Measurements from ENCODE around the gene SLC9A6.
"Not testable (repeated sequence)": the region's sequence is repeated elsewhere in the genome, so short reads cannot be mapped to it uniquely, and the experiment has no call there.

Gene SLC9A6

DNA sequence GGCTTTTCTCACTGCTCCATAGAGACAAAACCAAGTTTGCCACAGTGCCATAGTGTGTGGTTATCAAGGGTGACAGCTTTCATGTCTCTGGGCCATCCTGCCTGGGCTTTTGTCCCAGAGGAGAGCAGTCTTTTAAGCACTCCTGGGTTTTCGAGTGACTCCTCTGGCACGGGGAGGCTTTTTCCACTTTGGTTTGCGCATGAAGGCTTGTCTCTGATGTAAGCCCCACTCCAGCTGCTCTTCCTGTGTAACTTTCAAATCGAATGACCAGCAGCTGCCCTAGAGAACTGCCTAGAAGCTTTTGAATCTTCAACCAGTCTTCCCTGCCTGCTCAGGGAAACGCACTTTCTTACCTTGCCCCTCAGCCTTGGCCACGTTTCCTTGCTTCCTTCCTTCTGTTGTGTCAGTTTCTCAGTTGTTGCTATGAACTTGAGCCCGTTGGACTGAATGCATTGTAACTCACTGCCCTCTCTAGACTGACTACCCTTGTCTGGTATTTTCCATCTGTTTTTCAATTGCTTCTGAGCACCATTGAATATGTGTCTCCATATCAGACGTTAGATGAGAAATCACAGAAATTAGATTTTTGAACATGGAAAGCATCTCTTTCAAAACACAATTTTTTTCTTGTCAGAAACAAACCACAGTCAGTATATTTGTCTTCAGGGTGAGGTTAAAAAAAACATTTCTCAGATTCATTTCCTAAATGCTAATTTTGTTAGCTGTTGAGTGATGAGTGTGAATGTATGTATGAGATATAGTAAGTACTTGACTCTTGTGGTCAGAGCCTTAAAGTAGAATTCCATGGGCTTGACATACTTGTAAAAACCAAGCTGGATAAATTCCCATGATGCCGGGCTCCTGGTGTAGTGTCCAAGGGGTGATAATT lies 45.3 kb downstream of the SLC9A6 start:
- DNase-seq (ENCODE audit: low read depth) = no peak

- no peak for DNase-seq (ENCODE audit: low read depth)
Observed at GRCh38 chrX:136031626-136032025, 46.4 kb downstream of the SLC9A6 start.

DNA sequence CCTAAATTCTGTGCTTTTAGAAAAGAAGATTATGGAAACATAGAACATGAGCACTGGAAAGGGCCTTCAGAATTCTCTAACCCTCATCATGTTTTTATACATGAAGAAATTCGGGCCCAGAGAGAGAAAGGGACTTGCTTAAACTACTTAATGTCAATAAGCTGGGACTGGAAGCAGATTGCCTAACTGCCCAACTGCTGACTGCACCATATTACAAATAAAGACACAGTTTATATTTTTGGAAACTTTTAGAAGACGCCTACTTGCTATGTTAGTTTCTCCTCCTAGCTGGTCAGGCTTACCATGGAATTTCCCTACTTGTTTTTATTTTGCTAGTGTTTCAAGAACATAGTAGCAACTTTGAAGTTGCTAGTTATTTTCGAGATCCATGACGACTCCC lies 47.1 kb downstream of the SLC9A6 start:
- no peak for DNase-seq (ENCODE audit: low read depth)

GRCh38 chrX:136034668-136035067 lies 49.4 kb downstream of the SLC9A6 start:
- DNase-seq (ENCODE audit: low read depth) = no peak

DNA sequence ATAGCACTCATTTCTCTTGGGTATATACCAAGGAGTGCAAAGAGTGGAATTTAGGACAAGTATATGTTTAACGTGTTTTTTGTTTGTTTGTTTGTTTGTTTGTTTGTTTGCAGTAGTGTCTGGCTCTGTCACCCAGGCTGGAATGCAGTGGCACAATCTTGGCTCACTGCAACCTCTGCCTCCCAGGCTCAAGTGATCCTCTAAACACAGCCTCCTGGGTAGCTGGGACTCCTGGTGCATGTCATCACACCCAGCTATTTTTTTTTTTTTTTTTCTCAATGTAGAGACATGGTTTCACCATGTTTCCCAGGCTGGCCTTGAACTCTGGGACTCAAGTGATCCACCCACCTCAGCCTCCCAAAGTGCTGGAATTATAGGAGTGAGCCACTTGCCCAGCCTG lies 50.4 kb downstream of the SLC9A6 start:
- no peak for DNase-seq (ENCODE audit: low read depth)

DNA sequence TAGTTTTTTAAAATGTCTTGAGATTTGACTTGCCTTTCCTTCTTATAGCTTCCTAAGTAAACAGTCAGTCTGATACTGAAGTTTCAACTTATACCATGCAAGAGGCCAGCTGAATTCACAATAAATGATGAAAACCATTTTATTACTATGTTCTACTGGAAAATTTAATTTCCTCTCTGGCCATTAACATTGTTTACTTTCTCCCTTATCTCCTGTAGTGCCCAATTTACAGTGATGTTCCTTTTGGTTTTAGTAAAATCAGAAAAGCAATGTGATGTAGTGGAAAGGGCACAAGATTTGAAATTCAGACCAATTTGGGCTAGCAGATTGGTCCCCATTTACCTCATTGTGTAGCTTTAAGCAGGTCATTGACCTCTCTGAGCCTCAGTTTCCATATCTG lies 54.2 kb downstream of the SLC9A6 start:
- DNase-seq (ENCODE audit: low read depth) = no peak

DNA sequence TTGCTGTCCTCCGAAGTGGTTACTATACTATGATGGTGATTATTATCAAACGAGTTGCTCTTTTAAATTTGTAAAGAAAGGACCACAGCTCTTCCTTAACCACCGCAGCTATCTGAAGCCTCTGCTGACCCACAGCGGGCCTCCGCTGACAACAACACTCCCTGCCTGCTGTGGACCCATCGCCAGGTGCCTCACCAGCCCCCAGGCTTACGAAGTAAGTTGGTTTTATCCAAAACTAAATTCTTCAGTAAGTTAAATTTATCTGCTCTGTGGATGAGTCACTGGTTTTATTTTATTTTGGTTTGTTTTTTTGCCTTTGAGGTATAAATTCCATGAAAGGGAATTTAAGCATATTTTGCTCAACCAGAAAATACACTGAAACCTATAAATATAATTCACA lies 54.7 kb downstream of the SLC9A6 start:
- no peak for DNase-seq (ENCODE audit: low read depth)

GRCh38 chrX:136041254-136041812 lies 56.1 kb downstream of the SLC9A6 start:
- DNase-seq (ENCODE audit: low read depth) = no peak

DNA sequence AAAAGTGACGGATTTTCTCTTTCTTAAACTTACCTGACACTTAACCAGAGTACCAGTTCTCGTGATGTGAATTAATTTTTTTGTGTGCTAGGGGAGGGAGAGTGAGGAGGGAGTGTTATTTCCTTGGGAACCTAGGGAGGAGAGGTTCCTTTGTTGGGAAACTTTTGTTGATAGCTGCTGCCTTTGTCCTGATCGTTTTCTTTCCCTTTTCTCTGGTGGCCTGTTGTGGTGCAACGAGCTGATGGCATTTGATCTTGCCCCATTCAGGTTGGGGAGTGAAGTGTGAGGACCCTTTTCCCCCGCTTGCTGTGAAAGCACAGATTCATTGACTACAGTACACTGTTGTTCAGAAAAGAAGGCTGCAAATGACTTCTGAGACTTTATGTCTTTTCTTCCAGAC lies 59.8 kb downstream of the SLC9A6 start:
- no peak for DNase-seq (ENCODE audit: low read depth)

GRCh38 chrX:136046295-136047015 lies 61.2 kb downstream of the SLC9A6 start:
- no peak for DNase-seq (ENCODE audit: low read depth)

GRCh38 chrX:136047016-136047642 lies 61.9 kb downstream of the SLC9A6 start:
- DNase-seq (ENCODE audit: low read depth) = no peak

DNA sequence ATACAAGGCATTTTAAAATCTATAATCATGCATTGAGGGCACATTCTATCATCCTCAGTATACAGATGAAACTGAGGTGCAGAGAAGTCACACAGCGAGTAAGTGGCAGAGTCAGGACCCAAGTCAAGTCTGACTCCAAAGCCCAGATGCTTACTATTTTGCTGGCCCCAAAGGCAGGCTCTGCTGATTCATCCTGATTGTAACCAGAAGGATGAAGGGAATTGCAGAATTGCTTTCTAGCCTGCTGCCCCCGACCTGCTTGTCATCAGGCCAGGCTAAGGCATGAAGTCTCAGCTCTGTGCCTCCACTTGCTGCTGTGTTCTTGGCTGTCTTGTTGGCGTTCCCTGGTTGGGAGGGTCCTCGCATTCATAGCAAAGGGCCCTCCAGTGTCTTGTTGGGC lies 62.7 kb downstream of the SLC9A6 start:
- no peak for DNase-seq (ENCODE audit: low read depth)

- DNase-seq (ENCODE audit: low read depth) = no peak
Observed at GRCh38 chrX:136048446-136048845, 63.2 kb downstream of the SLC9A6 start.

DNA sequence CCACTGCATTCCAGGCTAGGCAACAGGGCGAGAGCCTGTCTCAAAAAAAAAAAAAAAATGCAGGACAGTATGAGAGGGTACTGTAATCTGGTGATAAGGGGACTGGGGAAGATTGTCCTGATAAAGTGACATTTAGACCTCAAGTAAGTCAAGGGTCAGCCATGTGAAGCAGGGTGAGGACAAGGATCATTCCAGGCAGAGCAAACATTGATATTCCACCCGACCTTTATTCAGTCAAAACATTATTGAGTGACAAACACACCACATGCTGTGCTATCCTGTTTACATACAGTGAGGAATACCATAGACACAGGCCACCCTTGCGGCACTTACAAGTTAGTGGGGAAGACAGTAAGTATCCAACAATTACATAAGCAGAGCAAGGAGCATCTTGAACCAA lies 64.4 kb downstream of the SLC9A6 start:
- DNase-seq (ENCODE audit: low read depth) = no peak

DNA sequence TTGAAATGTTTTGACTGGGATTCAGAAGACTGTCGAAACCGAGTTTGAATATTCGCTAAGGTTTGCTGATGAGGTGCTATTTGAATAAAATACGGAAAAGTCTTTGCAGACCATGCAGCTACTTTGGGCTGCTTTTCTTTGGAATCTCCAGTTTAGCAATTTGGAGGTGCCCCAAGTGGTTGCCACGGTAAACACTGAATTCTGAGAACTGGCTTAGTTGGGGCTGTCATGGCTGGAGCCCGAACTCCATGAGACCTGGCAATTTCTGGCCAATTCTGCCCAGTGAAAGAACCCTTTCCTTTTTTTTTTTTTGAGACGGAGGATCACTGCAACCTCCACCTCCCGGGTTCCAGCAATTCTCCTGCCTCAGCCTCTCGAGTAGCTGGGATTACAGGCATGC lies 65.6 kb downstream of the SLC9A6 start:
- DNase-seq (ENCODE audit: low read depth) = not testable (repeated sequence)

DNA sequence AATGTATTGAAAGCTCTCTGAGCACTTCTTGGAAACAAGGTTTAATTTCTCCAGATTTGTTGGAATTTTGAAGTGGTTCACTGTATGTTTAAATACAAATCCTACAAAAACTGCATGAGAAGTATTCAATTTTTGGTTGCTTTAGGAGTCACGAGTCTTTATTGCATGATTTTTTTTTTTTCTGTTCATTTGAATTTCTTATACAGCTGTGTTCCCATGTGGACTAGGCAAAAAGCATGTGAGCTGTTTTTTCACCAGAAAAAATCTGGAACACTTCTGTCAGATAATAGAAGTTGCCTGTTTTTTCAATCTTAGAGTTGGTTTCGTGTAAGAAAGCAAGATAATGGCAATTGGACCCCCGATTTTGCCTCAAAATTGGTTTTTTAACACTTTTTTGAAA lies 66.4 kb downstream of the SLC9A6 start:
- DNase-seq (ENCODE audit: low read depth) = no peak

GRCh38 chrX:136055651-136056221 lies 70.5 kb downstream of the SLC9A6 start:
- no peak for DNase-seq (ENCODE audit: low read depth)

GRCh38 chrX:136057567-136057966 lies 72.3 kb downstream of the SLC9A6 start:
- no peak for DNase-seq (ENCODE audit: low read depth)

- DNase-seq (ENCODE audit: low read depth) = no peak
Observed at GRCh38 chrX:136059350-136059749, 74.1 kb downstream of the SLC9A6 start.

GRCh38 chrX:136061286-136061685 lies 76.1 kb downstream of the SLC9A6 start:
- DNase-seq (ENCODE audit: low read depth) = no peak

DNA sequence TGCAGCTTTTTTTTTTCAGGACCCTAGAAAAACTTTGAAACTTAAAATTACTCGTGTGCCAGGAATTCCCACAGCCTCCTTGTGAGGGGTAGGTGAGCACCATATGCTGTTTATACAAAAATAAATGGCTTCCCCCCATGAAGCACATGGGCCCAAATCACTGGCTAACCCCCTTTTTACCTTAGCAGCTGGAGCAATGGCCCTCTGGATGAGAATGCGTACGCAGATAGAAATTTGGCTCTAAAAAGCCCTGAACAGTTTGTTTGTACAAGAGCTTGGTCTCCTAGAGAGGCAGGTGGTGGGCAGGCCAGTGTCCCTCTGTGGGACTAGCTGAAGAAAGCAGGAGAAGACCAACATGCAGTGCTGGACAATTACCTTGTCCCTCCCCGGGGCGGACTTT lies 76.5 kb downstream of the SLC9A6 start:
- no peak for DNase-seq (ENCODE audit: low read depth)

DNA sequence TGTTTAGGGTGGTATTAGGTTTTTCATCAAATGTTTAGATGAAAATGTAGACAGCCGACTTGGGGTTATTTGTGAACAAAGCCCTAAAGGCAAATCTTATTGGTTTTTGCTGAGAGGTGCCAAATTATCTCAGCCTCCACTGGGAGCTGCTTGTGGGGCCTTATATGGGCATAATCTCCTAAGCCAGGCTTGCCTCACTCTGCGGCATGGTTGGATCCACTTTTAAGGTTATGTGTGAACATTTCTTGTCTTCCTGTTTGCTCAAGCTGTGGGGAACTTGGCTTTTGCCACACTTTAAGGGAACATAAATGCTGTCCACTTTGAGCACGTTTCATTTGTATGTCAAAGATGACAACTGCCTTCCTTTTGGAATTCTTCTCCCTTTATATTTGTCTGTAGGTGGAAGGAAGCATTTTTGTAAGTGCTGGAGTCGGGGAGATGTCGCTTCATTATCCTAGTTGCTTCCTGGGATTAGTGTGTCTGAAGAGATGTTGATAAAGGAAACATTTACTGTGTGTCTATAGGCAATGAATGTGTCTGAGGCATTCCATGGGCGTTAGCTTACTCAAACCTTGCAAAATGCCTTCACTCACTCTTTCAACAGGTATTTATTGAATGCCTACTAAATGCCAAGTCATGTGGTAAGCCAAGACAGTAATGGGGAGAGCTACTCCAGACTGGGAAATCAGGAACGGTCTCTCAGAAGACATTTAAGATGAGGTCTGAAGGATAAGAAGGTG lies 78.3 kb downstream of the SLC9A6 start:
- no peak for DNase-seq (ENCODE audit: low read depth)

Measured in activated T-helper 9 cell treated with anti-CD3 and anti-CD28 coated beads, Interleukin-2, amount 50 U/mL, for 16 hours (primary cell).